GM23338 (cell line): Measurements from ENCODE around the gene ARHGAP28. TPM values are rescaled to one million over a fixed set of nuclear protein-coding genes. Genes with fewer than 3 reads are reported as not detected.

ENCODE experiments used
- ETS1 ChIP-seq: IDR thresholded peaks from 2 replicates; pipeline ENCODE4 v1.6.1; 2016; ENCODE audit warnings: antibody characterized with exemption
- EZH2phosphoT487 ChIP-seq: fragments of 200-600 bp; sonication (generic); IDR thresholded peaks from one replicate; pipeline ENCODE4 v1.8.1; 2018; ENCODE audit warnings: antibody characterized with exemption; ENCODE audit not compliant: unreplicated experiment
- ZNF114 ChIP-seq: fragments of 250-450 bp; sonication (Bioruptor Pico); IDR thresholded peaks from 2 replicates; pipeline ENCODE4 v1.5.0; 2020; ENCODE audit warnings: mild to moderate bottlenecking, moderate library complexity
- ZNF462 ChIP-seq: fragments of 250-450 bp; sonication (Bioruptor Pico); IDR thresholded peaks from 2 replicates; pipeline ENCODE4 v1.5.0; 2020; ENCODE audit warnings: mild to moderate bottlenecking, moderate library complexity
- polyA plus RNA-seq: library from polyadenylated mRNA; unstranded; fragments of >200 nt; fragmentation: Nextera tagmentation; extraction: Ambion mirVana; gene quantifications from 2 replicates; pipeline ENCODE4 v1.2.1, GENCODE V29; 2016
- total RNA-seq: library from RNA; depleted of rRNA; stranded (reverse); fragments of >200 nt; shearing (Covaris generic); gene quantifications from 2 replicates; pipeline ENCODE4 v1.2.3, GENCODE V29; 2014
- TF ChIP-seq, protein P1 (sequence below), 2 experiments: fragments of 200-600 bp in 1 of 2; sonication (generic) in 1 of 2; conservative IDR thresholded peaks; 2 replicates each; pipeline versions ENCODE4 v1.5.1 to v1.6.1; 2016 to 2017; ENCODE audit warnings: antibody characterized with exemption in 2 of 2, low read depth in 2 of 2, mild to moderate bottlenecking in 2 of 2, moderate library complexity in 1 of 2

ARHGAP28 gene
- total and polyA plus RNA-seq, 2 experiments from 2014 or later = 2.8 to 9.6 TPM

GRCh38 chr18:6733758-6734157 lies 4.2 kb downstream of the ARHGAP28 start (continued):
- TF ChIP-seq ZNF462 (CRISPR knock-in tag) (no peak), EZH2phosphoT487 (no peak), ZNF114 (CRISPR knock-in tag) (no peak), ETS1 (no peak)
- TF ChIP-seq, protein P1, sequence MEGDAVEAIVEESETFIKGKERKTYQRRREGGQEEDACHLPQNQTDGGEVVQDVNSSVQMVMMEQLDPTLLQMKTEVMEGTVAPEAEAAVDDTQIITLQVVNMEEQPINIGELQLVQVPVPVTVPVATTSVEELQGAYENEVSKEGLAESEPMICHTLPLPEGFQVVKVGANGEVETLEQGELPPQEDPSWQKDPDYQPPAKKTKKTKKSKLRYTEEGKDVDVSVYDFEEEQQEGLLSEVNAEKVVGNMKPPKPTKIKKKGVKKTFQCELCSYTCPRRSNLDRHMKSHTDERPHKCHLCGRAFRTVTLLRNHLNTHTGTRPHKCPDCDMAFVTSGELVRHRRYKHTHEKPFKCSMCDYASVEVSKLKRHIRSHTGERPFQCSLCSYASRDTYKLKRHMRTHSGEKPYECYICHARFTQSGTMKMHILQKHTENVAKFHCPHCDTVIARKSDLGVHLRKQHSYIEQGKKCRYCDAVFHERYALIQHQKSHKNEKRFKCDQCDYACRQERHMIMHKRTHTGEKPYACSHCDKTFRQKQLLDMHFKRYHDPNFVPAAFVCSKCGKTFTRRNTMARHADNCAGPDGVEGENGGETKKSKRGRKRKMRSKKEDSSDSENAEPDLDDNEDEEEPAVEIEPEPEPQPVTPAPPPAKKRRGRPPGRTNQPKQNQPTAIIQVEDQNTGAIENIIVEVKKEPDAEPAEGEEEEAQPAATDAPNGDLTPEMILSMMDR (conservative IDR thresholded peaks at IDR 0.05; ENCODE audit: low read depth in 2 of 2) = no peak
